HepG2 (cell line): Measurements from ENCODE around the gene DCAF7. TPM values are rescaled to one million over a fixed set of nuclear protein-coding genes. Genes with fewer than 3 reads are reported as not detected.

Source experiments
- CCDC6 ChIP-seq: sonication (generic); formaldehyde crosslinking; IDR thresholded peaks from 2 replicates; pipeline ENCODE4 v1.8.1; 2022; ENCODE audit warnings: mild to moderate bottlenecking, missing genetic modification reagents, moderate library complexity
- HIVEP1 ChIP-seq: sonication (generic); formaldehyde crosslinking; IDR thresholded peaks from 2 replicates; pipeline ENCODE4 v1.4.0; 2020; ENCODE audit warnings: mild to moderate bottlenecking, missing genetic modification reagents
- ISX ChIP-seq: sonication (generic); formaldehyde crosslinking; conservative IDR thresholded peaks from 2 replicates; pipeline ENCODE4 v1.5.0; 2020; ENCODE audit warnings: missing genetic modification reagents
- JUNB ChIP-seq: sonication (generic); formaldehyde crosslinking; IDR thresholded peaks from 2 replicates; pipeline ENCODE4 v1.8.0; 2022; ENCODE audit warnings: missing genetic modification reagents, mild to moderate bottlenecking, borderline replicate concordance
- SIN3A ChIP-seq: IDR thresholded peaks from 2 replicates; pipeline ENCODE4 v1.6.1; 2011; ENCODE audit warnings: low read depth, mild to moderate bottlenecking, control low read depth, low read length, borderline replicate concordance
- ZBTB7B ChIP-seq: sonication (generic); formaldehyde crosslinking; IDR thresholded peaks from 2 replicates; pipeline ENCODE4 v1.4.0; 2020; ENCODE audit warnings: missing genetic modification reagents
- ZFX ChIP-seq: sonication (generic); formaldehyde crosslinking; IDR thresholded peaks from 2 replicates; pipeline ENCODE4 v1.4.0; 2020; ENCODE audit warnings: mild to moderate bottlenecking, low read depth, missing genetic modification reagents, moderate library complexity
- ZFY ChIP-seq: sonication (generic); formaldehyde crosslinking; IDR thresholded peaks from 2 replicates; pipeline ENCODE4 v1.4.0; 2020; ENCODE audit warnings: missing genetic modification reagents
- ZNF224 ChIP-seq: sonication (generic); formaldehyde crosslinking; IDR thresholded peaks from 2 replicates; pipeline ENCODE4 v1.5.0; 2020; ENCODE audit warnings: mild to moderate bottlenecking, missing genetic modification reagents
- ZNF253 ChIP-seq: sonication (generic); formaldehyde crosslinking; IDR thresholded peaks from 2 replicates; pipeline ENCODE4 v1.8.0; 2022; ENCODE audit warnings: mild to moderate bottlenecking, missing genetic modification reagents, borderline replicate concordance
- ZNF543 ChIP-seq: sonication (generic); formaldehyde crosslinking; IDR thresholded peaks from 2 replicates; pipeline ENCODE4 v1.4.0; 2020; ENCODE audit warnings: mild to moderate bottlenecking, missing genetic modification reagents
- ZNF616 ChIP-seq: sonication (generic); formaldehyde crosslinking; IDR thresholded peaks from 2 replicates; pipeline ENCODE4 v1.5.0; 2020; ENCODE audit warnings: low read depth, mild to moderate bottlenecking, missing genetic modification reagents
- ZNF746 ChIP-seq: sonication (generic); formaldehyde crosslinking; IDR thresholded peaks from 2 replicates; pipeline ENCODE4 v1.8.0; 2022; ENCODE audit warnings: mild to moderate bottlenecking, missing genetic modification reagents
- ZNF781 ChIP-seq: sonication (generic); formaldehyde crosslinking; IDR thresholded peaks from 2 replicates; pipeline ENCODE4 v1.5.1; 2020; ENCODE audit warnings: borderline replicate concordance, mild to moderate bottlenecking, missing genetic modification reagents; ENCODE audit errors: not compliant biosample characterization
- ZSCAN12 ChIP-seq: sonication (generic); formaldehyde crosslinking; IDR thresholded peaks from 2 replicates; pipeline ENCODE4 v1.9.0; 2021; ENCODE audit warnings: mild to moderate bottlenecking, missing genetic modification reagents
- polyA plus RNA-seq, 8 experiments: library from polyadenylated mRNA; depleted of rRNA in 3 of 8; stranded (reverse) in 7 of 8; unstranded in 1 of 8; fragments of >200 nt; fragmentation: Illumina TruSeq in 4 of 8; extraction: Trizol in 4 of 8; gene quantifications; 2 replicates each; pipeline versions ENCODE4 v1.2.1 to v1.2.3, GENCODE V29; 2011 to 2016; ENCODE audit warnings: low read depth in 4 of 8, missing spikeins in 1 of 8, mixed read lengths in 1 of 8; ENCODE audit not compliant: insufficient read depth in 1 of 8
- total RNA-seq, 5 experiments: library from RNA; depleted of rRNA; stranded (reverse); fragments of >200 nt; fragmentation: Illumina TruSeq; extraction: Trizol; gene quantifications; 2 replicates each; pipeline ENCODE4 v1.2.3, GENCODE V29; 2016; ENCODE audit warnings: low read depth in 1 of 5
- TF ChIP-seq, protein P1 (sequence below), 2 experiments: fragments of 450-650 bp in 1 of 2; sonication (generic) in 1 of 2; formaldehyde crosslinking in 1 of 2; IDR thresholded peaks; 2 replicates each; pipeline versions ENCODE4 v1.6.1 to v1.8.0; 2016 to 2022; ENCODE audit warnings: antibody characterized with exemption in 1 of 2, mild to moderate bottlenecking in 1 of 2, missing genetic modification reagents in 1 of 2
- TF ChIP-seq, protein P2 (sequence below): sonication (generic); formaldehyde crosslinking; conservative IDR thresholded peaks from 2 replicates; pipeline ENCODE4 v1.4.0; 2020; ENCODE audit warnings: missing genetic modification reagents

DCAF7 gene
- total and polyA plus RNA-seq, 2 of the 13 experiments (the other 11 are each of a cell fraction or from before 2014, with no cell fraction given): 55.2 to 73.4 TPM

DNA sequence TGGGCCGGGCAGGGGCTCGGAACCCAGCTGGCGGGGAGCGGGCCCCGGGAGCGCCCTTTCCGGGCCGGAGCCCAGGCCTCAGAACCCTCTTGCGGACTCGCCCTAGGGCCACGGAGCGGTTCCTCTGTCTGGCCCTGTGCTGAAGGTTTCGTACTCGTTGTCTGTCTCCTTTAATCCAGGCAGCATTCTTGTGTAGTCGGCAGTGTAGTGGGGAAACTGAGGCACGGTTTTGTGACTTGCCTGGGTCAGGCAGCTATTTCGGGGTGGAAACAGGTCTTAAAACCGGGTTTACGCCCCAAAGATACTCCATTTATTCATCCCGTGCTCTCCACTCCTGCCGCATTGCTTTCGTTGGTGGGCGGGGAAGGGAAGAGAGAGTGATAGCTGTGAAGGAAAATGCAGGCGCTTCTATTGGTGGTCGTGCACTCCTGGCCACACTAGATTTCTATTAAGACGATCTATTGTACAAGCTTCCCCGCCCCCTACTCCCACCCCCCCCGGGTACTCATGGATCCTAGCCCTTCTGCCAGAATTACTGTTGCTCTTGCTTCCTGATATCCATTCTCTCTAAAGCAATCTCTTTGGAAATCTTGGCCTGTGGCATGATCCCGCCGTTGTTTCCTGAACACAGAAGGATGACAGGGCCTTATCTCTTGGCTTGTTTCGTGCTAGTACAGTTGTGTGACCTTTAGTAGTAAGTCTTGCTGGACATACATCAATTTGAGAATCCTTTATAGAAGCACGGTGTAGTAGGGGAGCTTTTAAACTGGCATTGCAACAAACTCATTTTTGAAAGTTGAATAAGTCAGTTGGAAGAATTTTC is 751 bp downstream of the DCAF7 start (continued):
- TF ChIP-seq, protein P1, sequence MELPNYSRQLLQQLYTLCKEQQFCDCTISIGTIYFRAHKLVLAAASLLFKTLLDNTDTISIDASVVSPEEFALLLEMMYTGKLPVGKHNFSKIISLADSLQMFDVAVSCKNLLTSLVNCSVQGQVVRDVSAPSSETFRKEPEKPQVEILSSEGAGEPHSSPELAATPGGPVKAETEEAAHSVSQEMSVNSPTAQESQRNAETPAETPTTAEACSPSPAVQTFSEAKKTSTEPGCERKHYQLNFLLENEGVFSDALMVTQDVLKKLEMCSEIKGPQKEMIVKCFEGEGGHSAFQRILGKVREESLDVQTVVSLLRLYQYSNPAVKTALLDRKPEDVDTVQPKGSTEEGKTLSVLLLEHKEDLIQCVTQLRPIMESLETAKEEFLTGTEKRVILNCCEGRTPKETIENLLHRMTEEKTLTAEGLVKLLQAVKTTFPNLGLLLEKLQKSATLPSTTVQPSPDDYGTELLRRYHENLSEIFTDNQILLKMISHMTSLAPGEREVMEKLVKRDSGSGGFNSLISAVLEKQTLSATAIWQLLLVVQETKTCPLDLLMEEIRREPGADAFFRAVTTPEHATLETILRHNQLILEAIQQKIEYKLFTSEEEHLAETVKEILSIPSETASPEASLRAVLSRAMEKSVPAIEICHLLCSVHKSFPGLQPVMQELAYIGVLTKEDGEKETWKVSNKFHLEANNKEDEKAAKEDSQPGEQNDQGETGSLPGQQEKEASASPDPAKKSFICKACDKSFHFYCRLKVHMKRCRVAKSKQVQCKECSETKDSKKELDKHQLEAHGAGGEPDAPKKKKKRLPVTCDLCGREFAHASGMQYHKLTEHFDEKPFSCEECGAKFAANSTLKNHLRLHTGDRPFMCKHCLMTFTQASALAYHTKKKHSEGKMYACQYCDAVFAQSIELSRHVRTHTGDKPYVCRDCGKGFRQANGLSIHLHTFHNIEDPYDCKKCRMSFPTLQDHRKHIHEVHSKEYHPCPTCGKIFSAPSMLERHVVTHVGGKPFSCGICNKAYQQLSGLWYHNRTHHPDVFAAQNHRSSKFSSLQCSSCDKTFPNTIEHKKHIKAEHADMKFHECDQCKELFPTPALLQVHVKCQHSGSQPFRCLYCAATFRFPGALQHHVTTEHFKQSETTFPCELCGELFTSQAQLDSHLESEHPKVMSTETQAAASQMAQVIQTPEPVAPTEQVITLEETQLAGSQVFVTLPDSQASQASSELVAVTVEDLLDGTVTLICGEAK (IDR thresholded peaks at IDR 0.05): no peak
- TF ChIP-seq, protein P1 (CRISPR knock-in tag; IDR thresholded peaks at IDR 0.05): 0 out of 2 replicates have a peak, but pooled peaks have one; percentile 64
- TF ChIP-seq HIVEP1 (CRISPR knock-in tag) (peak; percentile 70), ZSCAN12 (CRISPR knock-in tag) (no peak), ZFX (CRISPR knock-in tag) (no peak), ZBTB7B (CRISPR knock-in tag) (0 out of 2 replicates have a peak, but pooled peaks have one; percentile 42), ISX (CRISPR knock-in tag) (0 out of 2 replicates have a peak, but pooled peaks have one; percentile 46), ZFY (peak; percentile 10; the same call in 1 of the 2 replicates), ZNF746 (CRISPR knock-in tag) (no peak), SIN3A (peak; percentile 76; the same call in 1 of the 2 replicates), ZNF543 (CRISPR knock-in tag) (0 out of 2 replicates have a peak, but pooled peaks have one; percentile 14), ZNF224 (CRISPR knock-in tag) (peak; percentile 73; the same call in 1 of the 2 replicates), ZNF616 (CRISPR knock-in tag) (0 out of 2 replicates have a peak, but pooled peaks have one; percentile 7), CCDC6 (CRISPR knock-in tag) (peak; percentile 68), ZNF253 (CRISPR knock-in tag) (peak; percentile 76; the same call in 1 of the 2 replicates), JUNB (CRISPR knock-in tag) (peak; percentile 12; the same call in 1 of the 2 replicates), ZNF781 (CRISPR knock-in tag) (no peak)
- TF ChIP-seq, protein P2, sequence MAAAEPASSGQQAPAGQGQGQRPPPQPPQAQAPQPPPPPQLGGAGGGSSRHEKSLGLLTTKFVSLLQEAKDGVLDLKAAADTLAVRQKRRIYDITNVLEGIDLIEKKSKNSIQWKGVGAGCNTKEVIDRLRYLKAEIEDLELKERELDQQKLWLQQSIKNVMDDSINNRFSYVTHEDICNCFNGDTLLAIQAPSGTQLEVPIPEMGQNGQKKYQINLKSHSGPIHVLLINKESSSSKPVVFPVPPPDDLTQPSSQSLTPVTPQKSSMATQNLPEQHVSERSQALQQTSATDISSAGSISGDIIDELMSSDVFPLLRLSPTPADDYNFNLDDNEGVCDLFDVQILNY (CRISPR knock-in tag): 0 out of 2 replicates have a peak, but pooled peaks have one; percentile 5
